Stomach (tissue), 4 donors: ENCODE measurements around the gene SLC24A1.

Experiments used
- EP300 ChIP-seq: sonication (generic); formaldehyde crosslinking; IDR thresholded peaks from one replicate; pipeline ENCODE4 v1.6.1; 2017; ENCODE audit warnings: antibody characterized with exemption
- TF ChIP-seq, protein P1 (sequence below), 7 experiments: fragments of 450-650 bp in 4 of 7; fragments of 200-600 bp in 3 of 7; sonication (generic) in 3 of 7; IDR thresholded peaks; one replicate each; pipeline ENCODE4 v1.5.1; 2016 to 2019; ENCODE audit warnings: antibody characterized with exemption in 7 of 7, control low read depth in 2 of 7, mild to moderate bottlenecking in 1 of 7

DNA sequence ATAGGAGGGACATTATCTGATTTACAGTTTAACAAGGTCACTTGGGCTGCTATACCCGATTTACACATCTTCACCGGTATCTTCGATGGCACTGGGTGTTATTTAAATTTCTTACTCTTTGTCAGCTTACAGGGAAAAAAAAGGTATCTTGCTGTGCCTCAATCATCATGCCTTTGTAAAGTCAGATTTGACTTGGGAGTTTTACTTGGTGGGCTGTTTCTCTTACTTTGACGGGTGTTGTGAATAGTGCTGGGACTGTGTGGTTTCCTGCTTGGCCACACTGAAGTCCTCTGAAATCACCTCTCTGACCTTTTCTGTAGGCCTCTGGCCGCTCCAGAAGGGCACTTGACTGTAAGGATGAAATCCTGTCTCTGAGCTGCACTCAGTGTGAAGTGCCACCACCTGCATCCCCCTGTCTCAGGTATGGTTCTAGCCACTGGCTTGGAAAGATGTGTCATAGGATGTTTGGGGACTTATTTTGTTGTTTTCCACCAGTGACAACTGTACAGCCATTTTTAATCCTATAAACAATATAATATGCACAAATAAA is 3.1 kb upstream of the SLC24A1 start:
- TF ChIP-seq, protein P1, sequence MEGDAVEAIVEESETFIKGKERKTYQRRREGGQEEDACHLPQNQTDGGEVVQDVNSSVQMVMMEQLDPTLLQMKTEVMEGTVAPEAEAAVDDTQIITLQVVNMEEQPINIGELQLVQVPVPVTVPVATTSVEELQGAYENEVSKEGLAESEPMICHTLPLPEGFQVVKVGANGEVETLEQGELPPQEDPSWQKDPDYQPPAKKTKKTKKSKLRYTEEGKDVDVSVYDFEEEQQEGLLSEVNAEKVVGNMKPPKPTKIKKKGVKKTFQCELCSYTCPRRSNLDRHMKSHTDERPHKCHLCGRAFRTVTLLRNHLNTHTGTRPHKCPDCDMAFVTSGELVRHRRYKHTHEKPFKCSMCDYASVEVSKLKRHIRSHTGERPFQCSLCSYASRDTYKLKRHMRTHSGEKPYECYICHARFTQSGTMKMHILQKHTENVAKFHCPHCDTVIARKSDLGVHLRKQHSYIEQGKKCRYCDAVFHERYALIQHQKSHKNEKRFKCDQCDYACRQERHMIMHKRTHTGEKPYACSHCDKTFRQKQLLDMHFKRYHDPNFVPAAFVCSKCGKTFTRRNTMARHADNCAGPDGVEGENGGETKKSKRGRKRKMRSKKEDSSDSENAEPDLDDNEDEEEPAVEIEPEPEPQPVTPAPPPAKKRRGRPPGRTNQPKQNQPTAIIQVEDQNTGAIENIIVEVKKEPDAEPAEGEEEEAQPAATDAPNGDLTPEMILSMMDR (IDR thresholded peaks at IDR 0.05), result no peak
- no peak for TF ChIP-seq EP300
